ENCODE results near the gene CEP85L.

GRCh38 chr6:118553132-118553531 is 98.3 kb downstream of the CEP85L start:
- TF ChIP-seq CTCF (IDR thresholded peaks at IDR 0.05) = no peak
- no peak for TF ChIP-seq RAD21 (IDR thresholded peaks at IDR 0.05; ENCODE audit: low read length)
- no peak for TF ChIP-seq MAX (IDR thresholded peaks at IDR 0.05; ENCODE audit: low read depth)
- TF ChIP-seq TAF1 (IDR thresholded peaks at IDR 0.05; ENCODE audit: borderline replicate concordance, low read depth, low read length) = no peak
- no peak for TF ChIP-seq TCF12 (IDR thresholded peaks at IDR 0.05)
- TF ChIP-seq POLR2AphosphoS5 (IDR thresholded peaks at IDR 0.05; ENCODE audit: low read depth, low read length) = no peak
- no peak for TF ChIP-seq NFIC (IDR thresholded peaks at IDR 0.05; ENCODE audit: borderline replicate concordance)
- TF ChIP-seq SMC3 (IDR thresholded peaks at IDR 0.05; ENCODE audit: low read depth, low read length) = no peak
- TF ChIP-seq JUND (IDR thresholded peaks at IDR 0.05) = no peak

All from SK-N-SH (cell line).